HuH-7.5 (cell line): ENCODE measurements around the gene MGAT4D.
"Not testable (repeated sequence)": the region's sequence is repeated elsewhere in the genome, so short reads cannot be mapped to it uniquely, and the experiment has no call there.

Experiments
- DNase-seq: peaks from one replicate; pipeline ENCODE4 v3.0.0; 2011; ENCODE audit warnings: low spot score

MGAT4D gene

DNA sequence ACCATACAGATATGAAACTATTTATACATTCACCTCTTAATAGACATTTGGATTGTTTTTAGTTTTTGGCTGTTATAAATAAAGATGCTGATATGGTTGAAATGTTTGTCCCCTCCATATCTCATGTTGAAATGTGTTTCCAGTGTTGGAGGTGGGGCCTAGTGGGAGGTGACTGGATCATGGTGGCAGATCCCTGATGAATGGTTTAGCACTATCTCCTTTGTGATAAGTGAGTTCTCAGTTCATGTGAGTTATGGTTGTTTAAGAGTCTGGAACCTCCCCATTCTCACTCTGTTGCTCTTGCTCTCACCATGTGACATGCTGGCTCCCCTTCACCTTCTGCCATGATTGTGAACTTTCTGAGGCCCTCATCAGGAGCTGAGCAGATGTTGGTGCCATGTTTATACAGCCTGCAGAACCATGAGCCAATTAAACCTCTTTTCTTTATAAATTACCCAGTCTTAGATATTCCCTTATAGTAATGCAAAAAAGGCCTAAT, 58.4 kb downstream of the MGAT4D start:
- no peak for DNase-seq

DNA sequence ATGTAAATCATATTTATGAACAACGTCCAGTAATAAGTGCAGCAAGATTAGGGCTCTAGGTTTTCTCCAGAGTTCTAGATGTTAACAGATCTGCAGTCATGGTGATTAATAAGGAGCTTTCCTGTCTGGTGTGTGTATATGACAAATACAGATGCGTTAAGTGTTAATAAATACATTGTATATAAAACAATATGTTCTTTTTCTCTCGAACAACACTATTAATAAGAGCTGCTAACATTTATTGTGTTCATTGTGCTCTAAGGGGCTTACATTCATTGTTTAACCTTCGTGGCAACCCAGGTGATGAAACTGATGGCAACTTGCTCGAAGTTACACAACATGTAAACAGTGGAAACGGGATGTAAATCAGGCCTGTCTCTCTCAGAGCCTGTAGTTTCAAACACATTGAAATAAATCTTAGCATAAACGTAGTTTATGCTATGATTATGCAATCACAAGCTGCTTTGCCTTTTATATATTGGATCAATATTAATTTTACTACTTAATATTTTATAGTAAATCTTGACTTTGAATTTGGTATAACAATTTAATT, 70.1 kb downstream of the MGAT4D start:
- peak; percentile 19 for DNase-seq

DNA sequence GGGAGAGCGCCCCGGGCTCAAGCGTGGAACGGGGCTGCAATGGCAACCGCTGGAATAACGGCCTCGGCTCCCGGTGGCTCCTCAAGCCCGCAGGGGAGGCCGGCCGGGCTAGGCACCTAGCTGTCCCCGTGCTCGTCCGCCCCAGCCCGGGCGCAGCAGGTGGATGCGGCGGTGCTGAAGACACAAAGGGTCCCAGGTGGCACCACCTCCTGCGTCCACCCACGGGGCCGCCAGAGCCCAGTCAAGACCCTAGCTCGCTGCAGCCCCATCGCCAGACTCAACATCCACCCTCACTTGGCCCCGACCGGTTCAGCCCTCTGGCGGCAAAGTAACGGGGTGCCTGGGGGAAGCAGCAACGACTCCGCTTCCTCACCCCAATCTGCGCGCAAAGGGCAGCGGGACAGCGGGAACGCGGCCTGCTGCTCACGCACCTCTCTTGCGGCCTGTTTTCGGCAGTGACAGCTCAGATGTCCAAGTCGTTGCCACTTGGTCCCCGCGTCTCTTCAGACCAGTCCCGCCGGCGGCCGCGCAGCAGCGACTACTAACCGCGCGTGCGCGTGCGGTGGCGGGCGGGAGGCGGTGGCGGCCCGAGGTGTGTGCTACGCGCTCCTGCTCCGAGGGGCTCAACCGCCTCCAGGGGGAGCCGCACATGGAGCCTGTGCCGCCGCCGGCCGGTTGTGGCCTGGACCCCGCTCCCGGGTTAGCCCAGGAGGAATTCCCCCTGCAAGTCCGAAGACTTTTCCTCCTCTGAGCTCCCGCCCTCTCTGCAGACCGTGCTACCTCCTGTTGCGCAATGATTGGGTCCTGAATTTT, 70.8 kb downstream of the MGAT4D start, which contains the start of gene CLGN:
TSS of gene CLGN (minus strand) at position 543 of the 813 bp plus-strand sequence. CDS start 14,570 bp downstream, outside the sequence.
- DNase-seq: peak; percentile 67

GRCh38 chr4:140426610-140427105, 71.4 kb downstream of the MGAT4D start:
- DNase-seq: peak; percentile 6

- DNase-seq: no peak
Observed at GRCh38 chr4:140423106-140423505, 75.0 kb downstream of the MGAT4D start.

DNA sequence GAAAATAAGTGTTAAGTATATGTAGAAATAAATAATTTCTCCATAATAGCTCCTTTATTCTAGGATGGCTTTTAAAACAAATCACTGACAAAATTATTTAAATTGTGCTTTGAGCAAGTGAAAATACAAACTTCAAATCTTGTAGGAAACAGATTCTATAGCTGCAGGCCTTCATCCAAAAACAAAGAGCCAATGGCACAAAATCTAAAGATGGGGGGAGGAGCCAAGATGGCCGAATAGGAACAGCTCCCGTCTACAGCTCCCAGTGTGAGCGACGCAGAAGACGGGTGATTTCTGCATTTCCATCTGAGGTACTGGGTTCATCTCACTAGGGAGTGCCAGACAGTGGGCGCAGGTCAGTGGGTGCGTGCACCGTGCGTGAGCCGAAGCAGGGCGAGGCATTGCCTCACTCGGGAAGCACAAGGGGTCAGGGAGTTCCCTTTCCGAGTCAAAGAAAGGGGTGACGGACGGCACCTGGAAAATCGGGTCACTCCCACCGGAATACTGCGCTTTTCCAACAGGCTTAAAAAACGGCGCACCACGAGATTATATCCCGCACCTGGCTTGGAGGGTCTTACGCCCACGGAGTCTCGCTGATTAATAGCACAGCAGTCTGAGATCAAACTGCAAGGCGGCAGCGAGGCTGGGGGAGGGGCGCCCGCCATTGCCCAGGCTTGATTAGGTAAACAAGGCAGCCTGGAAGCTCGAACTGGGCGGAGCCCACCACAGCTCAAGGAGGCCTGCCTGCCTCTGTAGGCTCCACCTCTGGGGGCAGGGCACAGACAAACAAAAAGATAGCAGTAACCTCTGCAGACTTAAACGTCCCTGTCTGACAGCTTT, 84.7 kb downstream of the MGAT4D start:
- not testable (repeated sequence) for DNase-seq

- DNase-seq: no peak
Observed at GRCh38 chr4:140408974-140409373, 89.1 kb downstream of the MGAT4D start.

- no peak for DNase-seq
Observed at GRCh38 chr4:140406292-140406691, 91.8 kb downstream of the MGAT4D start.

DNA sequence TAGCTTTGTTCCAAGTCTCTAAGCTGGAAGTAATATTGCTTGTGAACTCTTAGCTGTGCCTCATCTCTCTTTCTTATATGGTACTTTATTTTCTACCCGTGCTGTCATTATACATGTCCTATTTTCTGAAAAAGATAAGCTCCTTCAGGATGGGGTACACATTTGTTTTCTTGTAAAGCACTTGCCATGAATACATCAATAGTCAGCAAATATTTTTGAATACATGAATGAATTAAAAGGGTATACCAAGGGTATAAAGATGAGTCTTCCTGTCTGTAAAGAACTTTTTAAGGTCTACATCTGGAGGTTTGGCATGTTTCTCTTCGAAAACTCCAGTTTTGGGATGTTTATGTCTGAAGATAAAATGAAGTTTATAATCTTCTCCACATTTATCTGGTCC, 98.0 kb downstream of the MGAT4D start:
- no peak for DNase-seq

- DNase-seq: no peak
Observed at GRCh38 chr4:140395668-140396067, 102.4 kb downstream of the MGAT4D start.
